Endothelial cell of umbilical vein (primary cell): ENCODE data around the gene SLC22A17. TPM values are rescaled to one million over a fixed set of nuclear protein-coding genes. Genes with fewer than 3 reads are reported as not detected.

Source experiments
- BruUV-seq: library from RNA; stranded (reverse); fragments of 400-500 nt; replicated peaks from 2 replicates; lab custom pipeline; 2021; lab: Mats Ljungman, UMichigan
- CTCF ChIA-PET: fragments of 300-600, 350-600 bp; sonication (Branson Sonifier 250); formaldehyde crosslinking; loops from one replicate; lab custom pipeline; 2021; ENCODE audit warnings: antibody characterized with exemption, inconsistent platforms; lab: Charles Lee
- POLR2A ChIA-PET: fragments of 300-600, 350-600 bp; sonication (Branson Sonifier 250); formaldehyde crosslinking; loops from one replicate; lab custom pipeline; 2021; ENCODE audit warnings: antibody characterized with exemption, inconsistent platforms; lab: Charles Lee
- DNase-seq: peaks from one replicate; pipeline ENCODE4 v3.0.0-alpha.2; 2011; ENCODE audit warnings: low read depth, low spot score
- FAIRE-seq: peaks from 2 replicates; lab custom pipeline; 2011; peaks lifted over from hg19 to GRCh38; lab: Jason Lieb, UNC
- H2AFZ ChIP-seq: 2 replicates; pipeline ENCODE4 v1.6.0; 2012; ENCODE audit warnings: low read depth, low read length, control low read depth, inconsistent platforms
- H3K27ac ChIP-seq: 2 replicates; pipeline ENCODE4 v1.5.1; 2011; ENCODE audit warnings: low read depth, mild to moderate bottlenecking, control low read depth, low read length, moderate library complexity; ENCODE audit not compliant: insufficient read depth
- H3K27me3 ChIP-seq, 2 experiments: 2 replicates each; pipeline versions ENCODE4 v1.6.0 to v1.6.1; 2011; ENCODE audit warnings: low read length in 2 of 2, mixed read lengths in 1 of 2; ENCODE audit not compliant: control insufficient read depth in 2 of 2, insufficient read depth in 2 of 2
- H3K36me3 ChIP-seq, 2 experiments: 2 replicates in 1 of 2; 3 replicates in 1 of 2; pipeline ENCODE4 v1.5.1; 2011; ENCODE audit warnings: low read length in 2 of 2, mild to moderate bottlenecking in 1 of 2, moderate library complexity in 1 of 2; ENCODE audit not compliant: control insufficient read depth in 2 of 2, insufficient read depth in 2 of 2; ENCODE audit errors: extremely low read depth in 1 of 2
- H3K4me1 ChIP-seq: 3 replicates; pipeline ENCODE4 v1.5.1; 2011; ENCODE audit warnings: mild to moderate bottlenecking, low read length; ENCODE audit not compliant: control insufficient read depth, insufficient read depth; ENCODE audit errors: extremely low read depth
- H3K4me2 ChIP-seq: 2 replicates; pipeline ENCODE4 v1.6.1; 2011; ENCODE audit warnings: low read length, control low read depth, mixed read lengths; ENCODE audit not compliant: insufficient read depth
- H3K4me3 ChIP-seq, 3 experiments: fragments of 200-600 bp in 1 of 3; sonication (generic), shearing (Covaris generic) in 1 of 3; replicated peaks in 1 of 3; 2 replicates each; pipeline ENCODE4 v1.5.1; 2011 to 2016; ENCODE audit warnings: control low read depth in 3 of 3, low read length in 3 of 3, mild to moderate bottlenecking in 2 of 3, inconsistent platforms in 1 of 3, low read depth in 1 of 3, moderate library complexity in 1 of 3; ENCODE audit not compliant: insufficient read depth in 1 of 3
- H3K79me2 ChIP-seq: 2 replicates; pipeline ENCODE4 v1.6.0; 2012; ENCODE audit warnings: low read length, inconsistent platforms; ENCODE audit not compliant: control insufficient read depth, insufficient read depth
- H3K9ac ChIP-seq: replicated peaks from 2 replicates; pipeline ENCODE3; 2011; ENCODE audit warnings: low read length, control low read depth; ENCODE audit not compliant: insufficient read depth; ENCODE audit errors: extremely low read depth
- H3K9me1 ChIP-seq: replicated peaks from 3 replicates; pipeline ENCODE4 v1.6.0; 2011; ENCODE audit warnings: mild to moderate bottlenecking, low read length; ENCODE audit not compliant: control insufficient read depth, insufficient read depth; ENCODE audit errors: extremely low read depth
- H3K9me3 ChIP-seq: replicated peaks from 2 replicates; pipeline ENCODE4 v1.5.1; 2012; ENCODE audit warnings: low read length, inconsistent platforms; ENCODE audit not compliant: control insufficient read depth, insufficient read depth
- H4K20me1 ChIP-seq: replicated peaks from 2 replicates; pipeline ENCODE3; 2011; ENCODE audit warnings: mild to moderate bottlenecking, low read length; ENCODE audit not compliant: control insufficient read depth, insufficient read depth; ENCODE audit errors: extremely low read depth
- CTCF ChIP-seq, 2 donors: IDR thresholded peaks; 1 replicate in 1 of 2; 2 replicates in 1 of 2; pipeline ENCODE4 v1.5.1; 2011; ENCODE audit warnings: low read length in 2 of 2, mild to moderate bottlenecking in 2 of 2, moderate library complexity in 2 of 2, control low read depth in 1 of 2, inconsistent platforms in 1 of 2, low read depth in 1 of 2; ENCODE audit not compliant: insufficient read depth in 1 of 2; ENCODE audit errors: extremely low read depth in 1 of 2
- EZH2 ChIP-seq: IDR thresholded peaks from 2 replicates; pipeline ENCODE4 v1.6.1; 2012; ENCODE audit warnings: borderline replicate concordance, low read depth, mild to moderate bottlenecking, moderate library complexity, low read length, inconsistent platforms; ENCODE audit not compliant: severe bottlenecking
- FOS ChIP-seq: IDR thresholded peaks from 2 replicates; pipeline ENCODE4 v1.6.1; 2011; ENCODE audit warnings: mild to moderate bottlenecking, low read length, moderate library complexity, borderline replicate concordance; ENCODE audit not compliant: insufficient read depth
- GATA2 ChIP-seq: IDR thresholded peaks from 2 replicates; pipeline ENCODE4 v1.7.0; 2011; ENCODE audit warnings: low read depth, mild to moderate bottlenecking, moderate library complexity, mixed read lengths, low read length; ENCODE audit not compliant: insufficient read length, insufficient read depth
- JUN ChIP-seq: IDR thresholded peaks from 2 replicates; pipeline ENCODE4 v1.6.1; 2011; ENCODE audit warnings: borderline replicate concordance, low read depth; ENCODE audit not compliant: insufficient read length, insufficient read depth
- MAX ChIP-seq: IDR thresholded peaks from 2 replicates; pipeline ENCODE4 v1.6.1; 2011; ENCODE audit not compliant: insufficient read depth, insufficient read length
- MYC ChIP-seq: IDR thresholded peaks from one replicate; pipeline ENCODE4 v1.6.1; 2011; ENCODE audit warnings: mild to moderate bottlenecking, low read depth, low read length
- POLR2A ChIP-seq: IDR thresholded peaks from 2 replicates; pipeline ENCODE4 v1.6.1; 2012; ENCODE audit warnings: low read depth, mild to moderate bottlenecking, control low read depth, low read length
- POLR2AphosphoS5 ChIP-seq: IDR thresholded peaks from 2 replicates; pipeline ENCODE4 v1.6.1; 2012; ENCODE audit warnings: low read depth, mild to moderate bottlenecking, control low read depth, low read length, moderate library complexity; ENCODE audit not compliant: insufficient read depth
- dilution Hi-C: fragments of 300-500 bp; cut with MboI; formaldehyde crosslinking; loops from one replicate; pipeline ENCODE4 v1.15.0; 2019; ENCODE audit warnings: low sequenced_read_pairs; ENCODE audit not compliant: extremely low pct_ligation_motif_present
- intact Hi-C: fragments of 100-400 bp; cut with micrococcal nuclease; formaldehyde crosslinking; loops from one replicate; pipeline ENCODE4 v1.10.0; 2022
- polyA plus RNA-seq, 4 experiments: library from polyadenylated mRNA; depleted of rRNA in 3 of 4; stranded (reverse) in 3 of 4; unstranded in 1 of 4; fragments of >200 nt; gene quantifications; 2 replicates each; pipeline versions ENCODE4 v1.2.1 to v1.2.3, GENCODE V29; 2011 to 2012; ENCODE audit warnings: missing spikeins in 1 of 4
- total RNA-seq: library from RNA; stranded (reverse); gene quantifications from 2 replicates; pipeline ENCODE4 v1.2.3, GENCODE V29; 2021

Gene SLC22A17
- total and polyA plus RNA-seq, 2 donors (not counting 3 experiments of a cell fraction or from before 2014, with no cell fraction given): 2.9 to 4.6 TPM

GRCh38 chr14:23357261-23357660, 4.6 kb upstream of the SLC22A17 start:
- Histone ChIP-seq H3K79me2 (no peaks in the 10 kb centered on the region), H3K4me1 (no peaks in the 10 kb centered on the region), H3K36me3 (no peaks in the 10 kb centered on the region), H2AFZ (no peak overlapping the region), H3K9me1 (no peaks in the 10 kb centered on the region), H3K9me3 (no peaks in the 10 kb centered on the region), H3K9ac (no peak overlapping the region), H3K4me2 (no peak overlapping the region), H3K4me3 (no peak overlapping the region), H3K27me3 (peaks cover 17 to 23% of the 10 kb centered on the region in 2 experiments), H4K20me1 (no peaks in the 10 kb centered on the region), H3K27ac (no peak overlapping the region)
- FAIRE-seq: no peak
- ChIA-PET POLR2A (no interaction called here), CTCF (no interaction called here)
- dilution Hi-C loops: no loop called here
- TF ChIP-seq GATA2 (no peak), POLR2A (no peak), POLR2AphosphoS5 (no peak), JUN (no peak), CTCF (IDR thresholded peaks at IDR 0.05; ENCODE audit: extremely low read depth in 1 of 2, insufficient read depth in 1 of 2, low read depth in 1 of 2, low read length in 2 of 2) (no peak), FOS (no peak), MYC (no peak), EZH2 (no peak), MAX (no peak)
- DNase-seq: no peak
- intact Hi-C loops: no loop called here
- BruUV-seq: no TSS peak
